A673 (cell line): ENCODE results near the gene GTPBP2. TPM values are rescaled to one million over a fixed set of nuclear protein-coding genes. Genes with fewer than 3 reads are reported as not detected.
A peak's percentile ranks its signal among the peaks of the same experiment; 100 is the strongest.

Experiments used
- BruUV-seq: library from RNA; stranded (reverse); fragments of 400-500 nt; replicated peaks from 2 replicates; lab custom pipeline; 2021; lab: Mats Ljungman, UMichigan
- CTCF ChIA-PET: fragments of 300-600 bp; sonication (Branson Sonifier 250); formaldehyde crosslinking; loops from one replicate; lab custom pipeline; 2022; ENCODE audit warnings: antibody characterized with exemption; lab: Charles Lee
- POLR2A ChIA-PET: fragments of 300-600 bp; sonication (Branson Sonifier 250); formaldehyde crosslinking; loops from one replicate; lab custom pipeline; 2022; ENCODE audit warnings: antibody characterized with exemption; ENCODE audit not compliant: low non-redundant PET; lab: Charles Lee
- DNase-seq: peaks from one replicate; pipeline ENCODE4 v3.0.0-alpha.2; 2015; ENCODE audit warnings: low spot score
- H3K27ac ChIP-seq: fragments of 200-600 bp; sonication (generic); 2 replicates; pipeline ENCODE4 v1.5.1; 2016; ENCODE audit warnings: mixed run types, low read depth, mild to moderate bottlenecking, mixed read lengths, antibody characterized with exemption, low read length; ENCODE audit not compliant: poor library complexity, severe bottlenecking
- H3K27me3 ChIP-seq: fragments of 200-600 bp; sonication (generic); replicated peaks from 2 replicates; pipeline ENCODE4 v1.6.1; 2017; ENCODE audit warnings: mixed run types, low read depth, mild to moderate bottlenecking, mixed read lengths, antibody characterized with exemption, low read length; ENCODE audit not compliant: insufficient read depth, poor library complexity
- H3K36me3 ChIP-seq: fragments of 200-600 bp; sonication (generic); 2 replicates; pipeline ENCODE4 v1.6.1; 2016; ENCODE audit warnings: mixed run types, mild to moderate bottlenecking, mixed read lengths, antibody characterized with exemption, low read length; ENCODE audit not compliant: insufficient read depth, poor library complexity, severe bottlenecking
- H3K4me1 ChIP-seq: fragments of 200-600 bp; sonication (generic); 2 replicates; pipeline ENCODE4 v1.6.1; 2017; ENCODE audit warnings: mixed run types, mild to moderate bottlenecking, mixed read lengths, antibody characterized with exemption, low read length; ENCODE audit not compliant: insufficient read depth, poor library complexity, severe bottlenecking
- H3K4me3 ChIP-seq: fragments of 200-600 bp; sonication (generic); 2 replicates; pipeline ENCODE4 v1.5.1; 2016; ENCODE audit warnings: low read depth, mixed run types, mild to moderate bottlenecking, mixed read lengths, low read length; ENCODE audit not compliant: poor library complexity, severe bottlenecking
- H3K9me3 ChIP-seq: fragments of 200-600 bp; sonication (generic); 2 replicates; pipeline ENCODE4 v1.6.1; 2016; ENCODE audit warnings: mixed run types, low read depth, mild to moderate bottlenecking, mixed read lengths, antibody characterized with exemption, low read length; ENCODE audit not compliant: poor library complexity, severe bottlenecking
- EZH2 ChIP-seq: fragments of 200-600 bp; sonication (generic); IDR thresholded peaks from 2 replicates; pipeline ENCODE4 v1.6.1; 2017; ENCODE audit warnings: borderline replicate concordance, low read depth, mild to moderate bottlenecking, mixed read lengths, antibody characterized with exemption, low read length; ENCODE audit not compliant: poor library complexity, severe bottlenecking
- intact Hi-C: fragments of 100-400 bp; cut with micrococcal nuclease; formaldehyde crosslinking; loops from one replicate; pipeline ENCODE4 v1.10.0; 2022; ENCODE audit not compliant: unreplicated experiment
- total RNA-seq: library from RNA; stranded (reverse); gene quantifications from 2 replicates; pipeline ENCODE4 v1.2.3, GENCODE V29; 2021
- TF ChIP-seq, protein P1 (sequence below): fragments of 300-800, 200-600 bp; sonication (generic); conservative IDR thresholded peaks from 2 replicates; pipeline ENCODE4 v1.5.1; 2017; ENCODE audit warnings: low read depth, mild to moderate bottlenecking, antibody characterized with exemption, low read length, moderate library complexity, mixed read lengths

The GTPBP2 gene
- total RNA-seq, 1 experiment from 2014 or later, result 59.4 TPM

GRCh38 chr6:43613721-43614395 is 15.2 kb downstream of the GTPBP2 start:
- Histone ChIP-seq H3K9me3 (no peaks in the 10 kb centered on the region), H3K27me3 (no peaks in the 10 kb centered on the region), H3K4me1 (no peaks in the 10 kb centered on the region), H3K36me3 (peaks cover 44% of the 10 kb centered on the region), H3K4me3 (no peak overlapping the region), H3K27ac (no peak overlapping the region)
- DNase-seq, result no peak
- CTCF ChIA-PET, result no interaction called here
- TF ChIP-seq, protein P1, sequence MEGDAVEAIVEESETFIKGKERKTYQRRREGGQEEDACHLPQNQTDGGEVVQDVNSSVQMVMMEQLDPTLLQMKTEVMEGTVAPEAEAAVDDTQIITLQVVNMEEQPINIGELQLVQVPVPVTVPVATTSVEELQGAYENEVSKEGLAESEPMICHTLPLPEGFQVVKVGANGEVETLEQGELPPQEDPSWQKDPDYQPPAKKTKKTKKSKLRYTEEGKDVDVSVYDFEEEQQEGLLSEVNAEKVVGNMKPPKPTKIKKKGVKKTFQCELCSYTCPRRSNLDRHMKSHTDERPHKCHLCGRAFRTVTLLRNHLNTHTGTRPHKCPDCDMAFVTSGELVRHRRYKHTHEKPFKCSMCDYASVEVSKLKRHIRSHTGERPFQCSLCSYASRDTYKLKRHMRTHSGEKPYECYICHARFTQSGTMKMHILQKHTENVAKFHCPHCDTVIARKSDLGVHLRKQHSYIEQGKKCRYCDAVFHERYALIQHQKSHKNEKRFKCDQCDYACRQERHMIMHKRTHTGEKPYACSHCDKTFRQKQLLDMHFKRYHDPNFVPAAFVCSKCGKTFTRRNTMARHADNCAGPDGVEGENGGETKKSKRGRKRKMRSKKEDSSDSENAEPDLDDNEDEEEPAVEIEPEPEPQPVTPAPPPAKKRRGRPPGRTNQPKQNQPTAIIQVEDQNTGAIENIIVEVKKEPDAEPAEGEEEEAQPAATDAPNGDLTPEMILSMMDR, result no peak
- no peak for TF ChIP-seq EZH2
- POLR2A ChIA-PET, result interaction anchor here (0.7 kb wide), 1 partner anchor 623 kb away, joined by 7 read pairs; no protein-coding TSS in a partner anchor
- intact Hi-C loops, result no loop called here
- TSS peak; percentile 16 for BruUV-seq

DNA sequence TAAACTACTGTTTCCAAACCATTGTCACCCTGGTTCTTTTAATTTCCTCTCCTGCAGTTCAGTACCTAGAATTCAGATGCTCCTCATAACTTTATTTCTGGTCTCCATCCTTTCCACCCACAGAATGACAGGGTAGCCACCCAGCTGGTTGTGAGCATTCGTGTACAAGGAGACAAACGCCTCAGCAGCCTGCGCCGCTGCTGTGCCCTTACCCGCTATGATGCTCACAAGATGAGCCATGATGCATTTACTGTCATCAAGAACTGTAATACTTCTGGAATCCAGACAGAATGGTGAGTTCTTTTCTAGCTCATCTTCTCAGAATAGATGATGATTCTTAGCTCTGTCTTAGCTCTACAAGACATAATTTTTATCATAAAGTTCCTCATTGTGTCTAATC is 18.6 kb downstream of the GTPBP2 start:
- ChIA-PET POLR2A (no interaction called here), CTCF (no interaction called here)
- Histone ChIP-seq H3K4me3 (no peak overlapping the region), H3K36me3 (peaks cover 65% of the 10 kb centered on the region), H3K27me3 (no peaks in the 10 kb centered on the region), H3K4me1 (peaks cover 4% of the 10 kb centered on the region), H3K9me3 (no peaks in the 10 kb centered on the region), H3K27ac (no peak overlapping the region)
- BruUV-seq, result no TSS peak
- intact Hi-C loops, result no loop called here
- TF ChIP-seq, protein P1, result no peak
- TF ChIP-seq EZH2, result no peak
- no peak for DNase-seq

GRCh38 chr6:43609402-43609801 is 19.7 kb downstream of the GTPBP2 start:
- H3K4me1 ChIP-seq, result peaks cover 4% of the 10 kb centered on the region
- ChIA-PET CTCF (interaction anchor here (1.0 to 1.7 kb wide), 2 partner anchors 20 to 469 kb away, joined by 3 to 8 read pairs; partner anchors contain the start of gene GTPBP2), POLR2A (no interaction called here)
- no peak overlapping the region for H3K27ac ChIP-seq
- BruUV-seq, result no TSS peak
- H3K4me3 ChIP-seq, result no peak overlapping the region
- no peak for TF ChIP-seq EZH2
- TF ChIP-seq, protein P1, result no peak
- H3K9me3 ChIP-seq, result no peaks in the 10 kb centered on the region
- peaks cover 69% of the 10 kb centered on the region for H3K36me3 ChIP-seq
- no peaks in the 10 kb centered on the region for H3K27me3 ChIP-seq
- no peak for DNase-seq
- intact Hi-C loops, result loop anchor here (5.0 kb wide), 1 partner anchor 148 kb away; no protein-coding TSS in a partner anchor
